Measurements from ENCODE around the gene TSPAN9.

DNA sequence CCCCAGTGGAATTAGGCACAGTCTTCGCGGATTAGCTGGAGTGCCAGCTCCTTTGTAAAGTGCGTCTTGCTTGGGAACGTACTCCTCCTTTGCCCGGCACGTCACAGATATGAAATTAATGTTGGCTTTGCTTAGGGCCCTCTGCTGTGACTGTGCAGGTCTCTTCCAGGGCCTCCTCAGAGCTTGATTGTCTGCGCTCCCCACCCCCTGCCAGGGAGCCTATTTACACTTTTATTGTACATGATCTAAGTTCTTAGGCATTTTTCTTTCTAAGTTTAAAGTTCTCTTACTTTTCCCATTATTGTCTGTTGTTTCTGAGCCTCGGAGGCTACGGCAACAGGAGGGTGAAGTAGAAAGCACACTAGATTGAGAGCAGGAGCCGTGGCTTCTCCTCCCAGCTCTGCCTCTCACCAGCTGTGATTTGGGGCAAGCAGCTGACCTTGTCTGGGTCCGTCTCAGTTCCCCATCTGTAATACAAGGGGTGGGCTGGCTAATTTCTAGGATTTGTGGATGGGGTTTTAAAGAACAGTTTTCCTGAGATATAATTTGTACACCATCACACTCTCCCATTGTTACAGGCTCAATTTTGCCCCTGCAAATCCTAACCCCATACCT is 81.8 kb downstream of the TSPAN9 start:
- TF ChIP-seq TCF7 (IDR thresholded peaks at IDR 0.05; ENCODE audit: borderline replicate concordance) (no peak), EZH2 (IDR thresholded peaks at IDR 0.05; ENCODE audit: borderline replicate concordance, control insufficient read depth, low read depth, low read length) (no peak), TBL1XR1 (IDR thresholded peaks at IDR 0.05; ENCODE audit: low read depth, low read length) (no peak), EP300 (IDR thresholded peaks at IDR 0.05; ENCODE audit: borderline replicate concordance in 1 of 2, control insufficient read depth in 1 of 2, low read depth in 2 of 2, low read length in 2 of 2) (no peak), BHLHE40 (IDR thresholded peaks at IDR 0.05; ENCODE audit: borderline replicate concordance in 1 of 2, low read depth in 2 of 2, low read length in 1 of 2) (no peak), NRF1 (conservative IDR thresholded peaks at IDR 0.05; ENCODE audit: low read depth, low read length) (no peak), TAF1 (IDR thresholded peaks at IDR 0.05; ENCODE audit: borderline replicate concordance, low read depth, low read length) (no peak)
- TF ChIP-seq, protein P1, sequence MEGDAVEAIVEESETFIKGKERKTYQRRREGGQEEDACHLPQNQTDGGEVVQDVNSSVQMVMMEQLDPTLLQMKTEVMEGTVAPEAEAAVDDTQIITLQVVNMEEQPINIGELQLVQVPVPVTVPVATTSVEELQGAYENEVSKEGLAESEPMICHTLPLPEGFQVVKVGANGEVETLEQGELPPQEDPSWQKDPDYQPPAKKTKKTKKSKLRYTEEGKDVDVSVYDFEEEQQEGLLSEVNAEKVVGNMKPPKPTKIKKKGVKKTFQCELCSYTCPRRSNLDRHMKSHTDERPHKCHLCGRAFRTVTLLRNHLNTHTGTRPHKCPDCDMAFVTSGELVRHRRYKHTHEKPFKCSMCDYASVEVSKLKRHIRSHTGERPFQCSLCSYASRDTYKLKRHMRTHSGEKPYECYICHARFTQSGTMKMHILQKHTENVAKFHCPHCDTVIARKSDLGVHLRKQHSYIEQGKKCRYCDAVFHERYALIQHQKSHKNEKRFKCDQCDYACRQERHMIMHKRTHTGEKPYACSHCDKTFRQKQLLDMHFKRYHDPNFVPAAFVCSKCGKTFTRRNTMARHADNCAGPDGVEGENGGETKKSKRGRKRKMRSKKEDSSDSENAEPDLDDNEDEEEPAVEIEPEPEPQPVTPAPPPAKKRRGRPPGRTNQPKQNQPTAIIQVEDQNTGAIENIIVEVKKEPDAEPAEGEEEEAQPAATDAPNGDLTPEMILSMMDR (IDR thresholded peaks at IDR 0.05 in 2 of 3, conservative IDR thresholded peaks at IDR 0.05 in 1 of 3; ENCODE audit: control insufficient read depth in 2 of 3, extremely low read depth in 1 of 3, insufficient read depth in 1 of 3, low read depth in 3 of 3, low read length in 3 of 3), result no peak
- TF ChIP-seq, protein P2, sequence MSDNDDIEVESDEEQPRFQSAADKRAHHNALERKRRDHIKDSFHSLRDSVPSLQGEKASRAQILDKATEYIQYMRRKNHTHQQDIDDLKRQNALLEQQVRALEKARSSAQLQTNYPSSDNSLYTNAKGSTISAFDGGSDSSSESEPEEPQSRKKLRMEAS (IDR thresholded peaks at IDR 0.05; ENCODE audit: low read depth, low read length), result no peak
- TF ChIP-seq, protein P3, sequence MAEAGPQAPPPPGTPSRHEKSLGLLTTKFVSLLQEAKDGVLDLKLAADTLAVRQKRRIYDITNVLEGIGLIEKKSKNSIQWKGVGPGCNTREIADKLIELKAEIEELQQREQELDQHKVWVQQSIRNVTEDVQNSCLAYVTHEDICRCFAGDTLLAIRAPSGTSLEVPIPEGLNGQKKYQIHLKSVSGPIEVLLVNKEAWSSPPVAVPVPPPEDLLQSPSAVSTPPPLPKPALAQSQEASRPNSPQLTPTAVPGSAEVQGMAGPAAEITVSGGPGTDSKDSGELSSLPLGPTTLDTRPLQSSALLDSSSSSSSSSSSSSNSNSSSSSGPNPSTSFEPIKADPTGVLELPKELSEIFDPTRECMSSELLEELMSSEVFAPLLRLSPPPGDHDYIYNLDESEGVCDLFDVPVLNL (IDR thresholded peaks at IDR 0.05; ENCODE audit: low read depth, low read length), result no peak
